LNCAP (cell line): ENCODE measurements around the gene MSANTD4.

ENCODE experiments used
- CTCF ChIP-seq: fragments of 450-650 bp; IDR thresholded peaks from 2 replicates; pipeline ENCODE4 v1.5.1; 2017; ENCODE audit warnings: mild to moderate bottlenecking

Gene MSANTD4

GRCh38 chr11:106049727-106050476 lies 27.9 kb upstream of the MSANTD4 start:
- TF ChIP-seq CTCF: no peak

GRCh38 chr11:106047631-106048030 lies 25.6 kb upstream of the MSANTD4 start:
- TF ChIP-seq CTCF: no peak

- no peak for TF ChIP-seq CTCF
Measured at GRCh38 chr11:106043540-106043939, 21.5 kb upstream of the MSANTD4 start.

GRCh38 chr11:106032861-106033260 lies 10.8 kb upstream of the MSANTD4 start:
- no peak for TF ChIP-seq CTCF

- no peak for TF ChIP-seq CTCF
Measured at GRCh38 chr11:106031936-106032335, 9.9 kb upstream of the MSANTD4 start.

GRCh38 chr11:106031202-106031810 lies 9.3 kb upstream of the MSANTD4 start:
- TF ChIP-seq CTCF: no peak

- TF ChIP-seq CTCF: no peak
Measured at GRCh38 chr11:106030609-106031008, 8.6 kb upstream of the MSANTD4 start.
